Osteocyte (in vitro differentiated cells): Measurements from ENCODE around the gene TMEM204. TPM values are rescaled to one million over a fixed set of nuclear protein-coding genes. Genes with fewer than 3 reads are reported as not detected.
A peak's percentile ranks its signal among the peaks of the same experiment; 100 is the strongest.

Experiments used
- DNase-seq: peaks from one replicate; pipeline ENCODE4 v3.0.0; 2021; ENCODE audit warnings: mixed read lengths; ENCODE audit not compliant: unreplicated experiment; ENCODE audit errors: extremely low spot score
- H3K27ac Mint-ChIP-seq: one replicate; pipeline ENCODE4 v1.8.0; 2021; ENCODE audit warnings: mild to moderate bottlenecking, mixed read lengths; ENCODE audit not compliant: unreplicated experiment
- H3K27me3 Mint-ChIP-seq: one replicate; pipeline ENCODE4 v1.8.0; 2021; ENCODE audit warnings: mixed read lengths; ENCODE audit not compliant: unreplicated experiment
- H3K36me3 Mint-ChIP-seq: one replicate; pipeline ENCODE4 v1.8.0; 2021; ENCODE audit warnings: mixed read lengths; ENCODE audit not compliant: unreplicated experiment
- H3K4me1 Mint-ChIP-seq: one replicate; pipeline ENCODE4 v1.8.0; 2021; ENCODE audit warnings: mixed read lengths; ENCODE audit not compliant: unreplicated experiment
- H3K4me3 Mint-ChIP-seq: one replicate; pipeline ENCODE4 v1.8.0; 2021; ENCODE audit warnings: mild to moderate bottlenecking, moderate library complexity, mixed read lengths; ENCODE audit not compliant: unreplicated experiment
- H3K9me3 Mint-ChIP-seq: one replicate; pipeline ENCODE4 v1.8.0; 2021; ENCODE audit warnings: mixed read lengths; ENCODE audit not compliant: unreplicated experiment
- CTCF ChIP-seq: fragments of 200-600 bp; sonication (generic); IDR thresholded peaks from 2 replicates; pipeline ENCODE4 v1.5.0; 2021; ENCODE audit warnings: antibody characterized with exemption, mild to moderate bottlenecking, moderate library complexity
- total RNA-seq: library from RNA; stranded (reverse); gene quantifications from 2 replicates; pipeline ENCODE4 v1.2.1, GENCODE V29; 2021

The TMEM204 gene
- total RNA-seq, 1 donor from 2014 or later, result 14.5 TPM

- Mint-ChIP-seq H3K4me3 (no peak overlapping the region), H3K9me3 (no peaks in the 10 kb centered on the region), H3K27ac (no peak overlapping the region), H3K27me3 (no peaks in the 10 kb centered on the region), H3K4me1 (no peaks in the 10 kb centered on the region), H3K36me3 (peaks cover 13% of the 10 kb centered on the region)
- TF ChIP-seq CTCF, result no peak
- peak; percentile 83 for DNase-seq
These were observed 32.9 kb upstream of the TMEM204 start for GRCh38 chr16:1500465-1501150.

GRCh38 chr16:1501630-1502029 lies 31.8 kb upstream of the TMEM204 start:
- Mint-ChIP-seq H3K9me3 (no peaks in the 10 kb centered on the region), H3K27me3 (no peaks in the 10 kb centered on the region), H3K4me1 (no peaks in the 10 kb centered on the region), H3K4me3 (no peak overlapping the region), H3K36me3 (peaks cover 13% of the 10 kb centered on the region), H3K27ac (no peak overlapping the region)
- DNase-seq, result no peak
- TF ChIP-seq CTCF, result no peak

- no peaks in the 10 kb centered on the region for H3K4me1 Mint-ChIP-seq
- peak; percentile 83 for DNase-seq
- no peak overlapping the region for H3K4me3 Mint-ChIP-seq
- TF ChIP-seq CTCF, result no peak
- H3K27ac Mint-ChIP-seq, result no peak overlapping the region
- no peaks in the 10 kb centered on the region for H3K9me3 Mint-ChIP-seq
- peaks cover 14% of the 10 kb centered on the region for H3K36me3 Mint-ChIP-seq
- H3K27me3 Mint-ChIP-seq, result no peaks in the 10 kb centered on the region
These were observed 31.1 kb upstream of the TMEM204 start for GRCh38 chr16:1502092-1503004.

- Mint-ChIP-seq H3K27ac (no peak overlapping the region), H3K27me3 (no peaks in the 10 kb centered on the region), H3K9me3 (no peaks in the 10 kb centered on the region), H3K36me3 (peaks cover 13% of the 10 kb centered on the region), H3K4me3 (no peak overlapping the region), H3K4me1 (no peaks in the 10 kb centered on the region)
- DNase-seq, result no peak
- TF ChIP-seq CTCF, result no peak
These were observed 30.1 kb upstream of the TMEM204 start for GRCh38 chr16:1503110-1503955.
